OCI-LY3 (cell line): ENCODE data around the gene CSTA.

Experiments used
- H2AFZ ChIP-seq: fragments of 200-600, 300-600 bp; shearing (Covaris generic); 2 replicates; pipeline ENCODE4 v1.6.0; 2014; ENCODE audit warnings: antibody characterized with exemption, low read depth, low read length
- H3K27ac ChIP-seq: fragments of 200-600, 300-600 bp; sonication (generic); 2 replicates; pipeline ENCODE4 v1.5.1; 2014; ENCODE audit warnings: mild to moderate bottlenecking, low read length, moderate library complexity, mixed read lengths
- H3K27me3 ChIP-seq: fragments of 200-600, 300-600 bp; sonication (generic); 2 replicates; pipeline ENCODE4 v1.6.1; 2014; ENCODE audit warnings: low read depth, low read length, mixed read lengths
- H3K36me3 ChIP-seq: fragments of 200-600, 300-600 bp; sonication (generic); replicated peaks from 2 replicates; pipeline ENCODE3; 2014; ENCODE audit warnings: low read depth, low read length, mixed read lengths
- H3K4me1 ChIP-seq: fragments of 300-600, 200-600 bp; sonication (generic); 2 replicates; pipeline ENCODE4 v1.6.1; 2014; ENCODE audit warnings: low read length, mixed read lengths
- H3K4me2 ChIP-seq: fragments of 200-600, 300-600 bp; sonication (generic); 2 replicates; pipeline ENCODE4 v1.6.1; 2014; ENCODE audit warnings: low read length, mixed read lengths
- H3K4me3 ChIP-seq: fragments of 300-600, 200-600 bp; sonication (generic); 2 replicates; pipeline ENCODE4 v1.5.1; 2014; ENCODE audit warnings: antibody characterized with exemption, mild to moderate bottlenecking, low read length, moderate library complexity
- H3K79me2 ChIP-seq: fragments of 300-600, 200-600 bp; shearing (Covaris generic); 2 replicates; pipeline ENCODE4 v1.6.1; 2014; ENCODE audit warnings: mild to moderate bottlenecking, low read length, mixed read lengths
- H3K9ac ChIP-seq: fragments of 300-600, 200-600 bp; shearing (Covaris generic); 2 replicates; pipeline ENCODE4 v1.6.0; 2014; ENCODE audit warnings: mild to moderate bottlenecking, low read length, moderate library complexity
- H3K9me3 ChIP-seq: fragments of 200-600, 300-600 bp; shearing (Covaris generic); 2 replicates; pipeline ENCODE4 v1.6.1; 2014; ENCODE audit warnings: low read length, mixed read lengths; ENCODE audit not compliant: insufficient read depth
- H4K20me1 ChIP-seq: fragments of 200-600, 300-600 bp; sonication (generic); 2 replicates; pipeline ENCODE4 v1.6.1; 2016; ENCODE audit warnings: low read length, mixed read lengths; ENCODE audit not compliant: insufficient read depth
- EZH2phosphoT487 ChIP-seq: fragments of 200-600 bp; shearing (Covaris generic); IDR thresholded peaks from 2 replicates; pipeline ENCODE4 v1.6.1; 2018; ENCODE audit warnings: antibody characterized with exemption, mixed run types, low read depth
- TF ChIP-seq, protein P1 (sequence below): fragments of 200-600, 300-600 bp; sonication (generic); IDR thresholded peaks from 2 replicates; pipeline ENCODE4 v1.5.1; 2014; ENCODE audit warnings: antibody characterized with exemption, low read length, low read depth

CSTA gene

DNA sequence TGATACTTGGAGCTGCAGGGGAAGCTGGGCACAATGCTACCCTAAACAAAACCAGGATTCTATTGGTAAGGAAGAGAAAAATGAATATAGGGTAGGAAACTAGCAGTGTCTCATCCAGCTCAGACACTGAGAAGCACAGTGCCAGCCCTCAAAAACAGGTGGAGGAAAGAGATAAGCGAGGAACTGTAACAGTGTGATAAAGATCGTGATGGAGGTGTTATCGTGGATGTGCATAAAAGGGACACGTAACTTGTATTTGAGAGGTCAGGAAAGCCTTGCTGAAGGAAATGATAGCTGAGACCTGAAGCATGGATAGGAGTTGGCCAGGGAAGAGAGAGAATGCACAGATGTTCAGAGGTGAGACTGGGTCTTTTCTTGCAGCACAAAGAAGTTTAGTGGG lies 30.6 kb downstream of the CSTA start:
- no peak overlapping the region for H3K9ac ChIP-seq
- H3K9me3 ChIP-seq: no peaks in the 10 kb centered on the region
- H3K27ac ChIP-seq: no peak overlapping the region
- H2AFZ ChIP-seq: no peak overlapping the region
- no peaks in the 10 kb centered on the region for H4K20me1 ChIP-seq
- H3K79me2 ChIP-seq: no peaks in the 10 kb centered on the region
- TF ChIP-seq EZH2phosphoT487: no peak
- TF ChIP-seq, protein P1, sequence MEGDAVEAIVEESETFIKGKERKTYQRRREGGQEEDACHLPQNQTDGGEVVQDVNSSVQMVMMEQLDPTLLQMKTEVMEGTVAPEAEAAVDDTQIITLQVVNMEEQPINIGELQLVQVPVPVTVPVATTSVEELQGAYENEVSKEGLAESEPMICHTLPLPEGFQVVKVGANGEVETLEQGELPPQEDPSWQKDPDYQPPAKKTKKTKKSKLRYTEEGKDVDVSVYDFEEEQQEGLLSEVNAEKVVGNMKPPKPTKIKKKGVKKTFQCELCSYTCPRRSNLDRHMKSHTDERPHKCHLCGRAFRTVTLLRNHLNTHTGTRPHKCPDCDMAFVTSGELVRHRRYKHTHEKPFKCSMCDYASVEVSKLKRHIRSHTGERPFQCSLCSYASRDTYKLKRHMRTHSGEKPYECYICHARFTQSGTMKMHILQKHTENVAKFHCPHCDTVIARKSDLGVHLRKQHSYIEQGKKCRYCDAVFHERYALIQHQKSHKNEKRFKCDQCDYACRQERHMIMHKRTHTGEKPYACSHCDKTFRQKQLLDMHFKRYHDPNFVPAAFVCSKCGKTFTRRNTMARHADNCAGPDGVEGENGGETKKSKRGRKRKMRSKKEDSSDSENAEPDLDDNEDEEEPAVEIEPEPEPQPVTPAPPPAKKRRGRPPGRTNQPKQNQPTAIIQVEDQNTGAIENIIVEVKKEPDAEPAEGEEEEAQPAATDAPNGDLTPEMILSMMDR: no peak
- H3K4me2 ChIP-seq: no peak overlapping the region
- no peaks in the 10 kb centered on the region for H3K27me3 ChIP-seq
- H3K4me3 ChIP-seq: no peak overlapping the region
- peaks cover 7% of the 10 kb centered on the region for H3K36me3 ChIP-seq
- no peaks in the 10 kb centered on the region for H3K4me1 ChIP-seq

- Histone ChIP-seq H3K36me3 (peaks cover 7% of the 10 kb centered on the region), H3K9ac (no peak overlapping the region), H3K4me3 (no peak overlapping the region), H3K27me3 (no peaks in the 10 kb centered on the region), H3K4me1 (no peaks in the 10 kb centered on the region), H4K20me1 (no peaks in the 10 kb centered on the region), H2AFZ (no peak overlapping the region), H3K79me2 (no peaks in the 10 kb centered on the region), H3K9me3 (no peaks in the 10 kb centered on the region), H3K4me2 (no peak overlapping the region), H3K27ac (no peak overlapping the region)
- TF ChIP-seq EZH2phosphoT487: no peak
- TF ChIP-seq, protein P1: peak; percentile 63
Measured at GRCh38 chr3:122356402-122356801, 31.4 kb downstream of the CSTA start.

DNA sequence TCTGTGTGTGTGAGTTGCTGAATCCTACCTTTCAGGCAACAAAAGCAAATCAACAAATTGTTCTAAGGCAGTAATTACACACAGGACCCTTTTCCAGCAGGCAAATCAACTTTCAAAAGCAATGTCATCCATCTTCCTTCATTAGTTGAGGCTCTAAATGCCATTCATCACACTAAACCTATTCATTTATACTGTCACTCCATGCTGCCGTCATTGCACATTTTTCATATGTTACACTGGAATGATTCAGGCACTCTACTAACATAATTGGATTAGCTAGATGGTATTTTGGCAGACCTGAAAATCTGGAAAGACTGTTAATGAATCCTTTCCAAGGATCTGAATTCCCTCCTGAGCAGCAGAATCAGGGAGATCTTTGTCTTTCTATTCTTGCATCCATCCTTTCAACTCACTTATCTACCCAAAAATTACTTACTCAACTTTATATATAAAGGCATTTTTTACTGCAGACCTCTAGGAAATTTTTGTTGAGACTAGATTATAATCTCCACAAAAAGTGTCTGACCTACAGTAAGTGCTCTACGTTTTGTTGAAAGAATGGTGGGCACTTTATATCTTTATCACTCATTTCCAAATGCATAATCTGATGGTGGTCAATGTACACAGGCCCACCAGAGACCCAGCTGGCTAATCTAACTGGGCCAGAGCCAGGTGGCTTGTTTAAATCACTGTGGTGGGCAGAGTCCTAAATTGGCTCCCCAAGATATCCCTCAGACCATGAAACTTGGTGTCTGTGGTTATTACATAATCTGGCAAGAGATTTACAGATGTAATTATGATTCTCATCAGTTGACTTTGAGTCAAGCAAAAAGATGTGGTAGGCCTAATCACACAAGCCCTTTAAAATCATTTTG lies 33.0 kb downstream of the CSTA start:
- H3K27me3 ChIP-seq: no peaks in the 10 kb centered on the region
- no peaks in the 10 kb centered on the region for H3K4me1 ChIP-seq
- H3K79me2 ChIP-seq: no peaks in the 10 kb centered on the region
- no peak for TF ChIP-seq EZH2phosphoT487
- H3K9me3 ChIP-seq: no peaks in the 10 kb centered on the region
- H3K27ac ChIP-seq: no peak overlapping the region
- no peak overlapping the region for H3K4me2 ChIP-seq
- no peak overlapping the region for H3K4me3 ChIP-seq
- H3K9ac ChIP-seq: no peak overlapping the region
- H4K20me1 ChIP-seq: no peaks in the 10 kb centered on the region
- peaks cover 17% of the 10 kb centered on the region for H3K36me3 ChIP-seq
- no peak overlapping the region for H2AFZ ChIP-seq

- H3K9ac ChIP-seq: no peak overlapping the region
- H3K9me3 ChIP-seq: no peaks in the 10 kb centered on the region
- H4K20me1 ChIP-seq: no peaks in the 10 kb centered on the region
- H3K27ac ChIP-seq: no peak overlapping the region
- no peak overlapping the region for H2AFZ ChIP-seq
- H3K4me2 ChIP-seq: no peak overlapping the region
- no peaks in the 10 kb centered on the region for H3K27me3 ChIP-seq
- H3K79me2 ChIP-seq: no peaks in the 10 kb centered on the region
- H3K4me3 ChIP-seq: no peak overlapping the region
- TF ChIP-seq, protein P1: no peak
- TF ChIP-seq EZH2phosphoT487: no peak
- no peaks in the 10 kb centered on the region for H3K4me1 ChIP-seq
- peaks cover 21% of the 10 kb centered on the region for H3K36me3 ChIP-seq
Measured at GRCh38 chr3:122358703-122359032, 33.6 kb downstream of the CSTA start.
